Fibroblast of villous mesenchyme (primary cell): ENCODE results near the gene GRIK3. TPM values are rescaled to one million over a fixed set of nuclear protein-coding genes. Genes with fewer than 3 reads are reported as not detected.
"Not testable (repeated sequence)": the region's sequence is repeated elsewhere in the genome, so short reads cannot be mapped to it uniquely, and the experiment has no call there.

Source experiments
- DNase-seq: peaks from one replicate; pipeline ENCODE4 v3.0.0-alpha.2; 2010; ENCODE audit warnings: low read depth
- H3K4me3 ChIP-seq: 2 replicates; pipeline ENCODE4 v1.5.1; 2011; ENCODE audit warnings: low read depth, mild to moderate bottlenecking, low read length
- total RNA-seq: library from RNA; depleted of rRNA; stranded (reverse); fragments of >200 nt; gene quantifications from 2 replicates; pipeline ENCODE4 v1.2.3, GENCODE V29; 2012
- TF ChIP-seq, protein P1 (sequence below): IDR thresholded peaks from 2 replicates; pipeline ENCODE4 v1.5.1; 2012; ENCODE audit warnings: low read depth, mild to moderate bottlenecking, low read length; ENCODE audit not compliant: insufficient read depth

GRIK3 gene
- total RNA-seq, 1 donor: not detected

DNA sequence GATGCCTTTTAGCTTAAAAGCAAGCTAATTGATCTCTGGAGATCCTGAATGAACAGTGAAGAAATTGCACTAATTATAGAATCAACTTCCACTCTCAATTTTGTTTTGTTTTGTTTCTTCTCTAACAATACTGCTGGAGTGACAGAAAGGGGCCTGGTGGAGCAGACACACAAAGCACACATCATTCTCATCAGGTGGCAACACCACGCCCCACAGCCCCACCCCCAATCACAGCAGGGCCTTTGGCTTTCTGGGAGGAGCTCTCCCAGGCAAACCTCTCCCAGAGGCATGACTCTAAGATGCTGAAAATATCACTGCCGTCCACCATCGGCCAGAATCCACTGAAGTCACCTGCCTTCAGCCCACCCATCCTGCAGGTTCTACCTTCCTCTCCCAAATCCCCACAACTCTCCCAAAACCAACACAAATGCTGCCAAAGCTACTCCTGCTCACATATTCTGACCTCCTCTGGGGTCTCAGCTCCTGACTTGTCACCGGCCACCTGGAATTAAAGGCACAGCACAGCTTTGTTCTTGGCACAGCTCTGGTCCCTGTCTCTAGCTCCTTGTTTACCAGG, 120.7 kb downstream of the GRIK3 start:
- no peak for DNase-seq
- TF ChIP-seq, protein P1, sequence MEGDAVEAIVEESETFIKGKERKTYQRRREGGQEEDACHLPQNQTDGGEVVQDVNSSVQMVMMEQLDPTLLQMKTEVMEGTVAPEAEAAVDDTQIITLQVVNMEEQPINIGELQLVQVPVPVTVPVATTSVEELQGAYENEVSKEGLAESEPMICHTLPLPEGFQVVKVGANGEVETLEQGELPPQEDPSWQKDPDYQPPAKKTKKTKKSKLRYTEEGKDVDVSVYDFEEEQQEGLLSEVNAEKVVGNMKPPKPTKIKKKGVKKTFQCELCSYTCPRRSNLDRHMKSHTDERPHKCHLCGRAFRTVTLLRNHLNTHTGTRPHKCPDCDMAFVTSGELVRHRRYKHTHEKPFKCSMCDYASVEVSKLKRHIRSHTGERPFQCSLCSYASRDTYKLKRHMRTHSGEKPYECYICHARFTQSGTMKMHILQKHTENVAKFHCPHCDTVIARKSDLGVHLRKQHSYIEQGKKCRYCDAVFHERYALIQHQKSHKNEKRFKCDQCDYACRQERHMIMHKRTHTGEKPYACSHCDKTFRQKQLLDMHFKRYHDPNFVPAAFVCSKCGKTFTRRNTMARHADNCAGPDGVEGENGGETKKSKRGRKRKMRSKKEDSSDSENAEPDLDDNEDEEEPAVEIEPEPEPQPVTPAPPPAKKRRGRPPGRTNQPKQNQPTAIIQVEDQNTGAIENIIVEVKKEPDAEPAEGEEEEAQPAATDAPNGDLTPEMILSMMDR: no peak
- no peak overlapping the region for H3K4me3 ChIP-seq

GRCh38 chr1:36913016-36913415, 121.3 kb downstream of the GRIK3 start:
- H3K4me3 ChIP-seq: no peak overlapping the region
- TF ChIP-seq, protein P1: no peak
- DNase-seq: no peak

GRCh38 chr1:36912365-36912865, 121.9 kb downstream of the GRIK3 start:
- TF ChIP-seq, protein P1: no peak
- DNase-seq: no peak
- H3K4me3 ChIP-seq: no peak overlapping the region

DNA sequence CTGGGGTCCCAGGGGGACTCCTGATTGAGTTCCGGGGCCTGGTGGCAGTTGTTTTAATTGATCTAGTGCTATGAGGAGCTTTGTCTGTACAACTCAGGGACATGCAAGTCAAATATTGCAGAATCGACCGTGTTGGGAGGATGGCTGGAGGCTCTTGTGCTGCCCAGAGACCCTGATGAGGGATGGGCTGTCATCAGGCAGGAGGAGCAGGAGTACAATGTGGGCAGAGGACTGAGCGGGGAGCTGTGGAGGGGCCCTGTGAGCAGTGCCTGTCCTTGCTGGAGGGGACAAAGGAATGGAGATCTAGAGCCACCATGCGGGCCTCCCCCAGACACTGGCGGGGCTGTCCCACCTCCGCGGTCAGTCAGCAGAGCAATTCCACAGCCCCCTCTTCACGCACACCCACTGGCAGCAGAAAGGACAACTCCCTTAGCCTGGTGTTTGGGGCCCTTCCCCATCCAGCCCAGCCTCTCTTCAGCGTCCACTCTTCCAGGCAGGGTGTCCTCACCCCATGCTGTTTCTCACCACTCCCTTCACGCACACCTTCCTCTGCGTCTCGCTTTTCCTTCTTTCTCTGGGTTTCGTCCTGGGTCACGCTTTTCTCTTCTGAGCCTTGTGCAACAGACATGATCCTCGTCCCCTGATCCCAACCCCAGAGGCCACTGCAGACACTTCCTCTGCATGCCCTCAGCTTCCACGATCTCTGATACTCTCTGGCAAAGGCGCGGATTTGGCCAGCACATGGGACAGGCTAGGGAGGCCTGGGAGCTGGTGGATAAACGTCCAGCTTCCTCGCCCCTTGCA, 122.6 kb downstream of the GRIK3 start:
- DNase-seq: no peak
- TF ChIP-seq, protein P1: no peak
- no peak overlapping the region for H3K4me3 ChIP-seq

DNA sequence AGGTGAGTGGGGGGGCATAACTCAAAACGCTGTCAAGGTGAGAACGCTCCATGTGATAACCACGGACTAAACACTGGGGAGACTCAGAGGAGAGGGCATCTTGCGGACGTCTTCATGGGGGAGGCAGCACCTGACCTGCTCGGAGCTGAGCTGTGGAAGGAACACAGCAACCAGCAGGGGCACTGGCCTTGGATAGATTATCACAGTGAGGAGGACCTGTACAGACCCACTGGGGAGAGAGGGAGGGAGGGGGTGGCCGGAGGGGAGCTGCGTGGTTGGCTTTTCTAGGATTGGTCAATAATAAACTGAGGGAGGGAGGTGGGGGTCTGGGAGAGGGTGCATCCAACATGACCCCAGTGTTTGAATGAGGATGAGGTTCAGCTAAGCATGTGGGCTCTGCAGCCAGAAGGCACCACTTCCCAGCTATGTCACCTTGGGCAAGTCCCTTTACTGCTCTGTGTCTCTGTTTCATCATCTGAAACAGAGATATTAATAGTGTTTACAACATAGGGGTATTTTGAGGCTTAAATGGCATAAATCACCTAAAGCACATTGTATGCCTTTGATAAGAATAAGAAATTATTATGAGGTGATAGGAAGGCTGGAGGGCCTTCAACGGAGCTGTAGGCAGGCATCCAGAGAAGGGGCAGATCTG, 123.3 kb downstream of the GRIK3 start:
- TF ChIP-seq, protein P1: no peak
- H3K4me3 ChIP-seq: no peak overlapping the region
- no peak for DNase-seq

- TF ChIP-seq, protein P1: no peak
- DNase-seq: no peak
- H3K4me3 ChIP-seq: no peak overlapping the region
Observed at GRCh38 chr1:36909946-36910725, 124.2 kb downstream of the GRIK3 start.

DNA sequence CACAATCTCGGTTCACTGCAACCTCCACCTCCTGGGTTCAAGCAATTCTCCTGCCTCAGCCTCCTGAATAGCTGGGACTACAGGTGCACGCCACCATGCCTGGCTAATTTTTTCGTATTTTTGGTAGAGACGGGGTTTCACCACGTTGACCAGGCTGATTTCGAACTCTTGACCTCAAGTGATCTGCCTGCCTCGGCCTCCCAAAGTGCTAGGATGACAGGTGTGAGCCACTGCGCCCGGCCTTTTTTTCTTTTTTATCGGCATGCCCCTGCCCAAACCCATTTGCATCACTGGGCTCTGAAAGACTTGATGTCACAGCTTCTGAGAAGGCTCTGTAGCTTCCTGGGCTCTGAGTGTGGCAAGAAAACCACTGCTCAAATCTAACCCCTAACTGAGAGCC, 125.0 kb downstream of the GRIK3 start:
- not testable (repeated sequence) for DNase-seq, H3K4me3 ChIP-seq
